HG03460 (cell line): ENCODE measurements around the gene PRKX.
A peak's percentile ranks its signal among the peaks of the same experiment; 100 is the strongest.
"Not testable (repeated sequence)": the region's sequence is repeated elsewhere in the genome, so short reads cannot be mapped to it uniquely, and the experiment has no call there.

Source experiments
- ATAC-seq: cut with Tn5 transposase; IDR thresholded peaks from one replicate; pipeline ENCODE4 v1.9.1; 2021; ENCODE audit not compliant: unreplicated experiment

The PRKX gene

DNA sequence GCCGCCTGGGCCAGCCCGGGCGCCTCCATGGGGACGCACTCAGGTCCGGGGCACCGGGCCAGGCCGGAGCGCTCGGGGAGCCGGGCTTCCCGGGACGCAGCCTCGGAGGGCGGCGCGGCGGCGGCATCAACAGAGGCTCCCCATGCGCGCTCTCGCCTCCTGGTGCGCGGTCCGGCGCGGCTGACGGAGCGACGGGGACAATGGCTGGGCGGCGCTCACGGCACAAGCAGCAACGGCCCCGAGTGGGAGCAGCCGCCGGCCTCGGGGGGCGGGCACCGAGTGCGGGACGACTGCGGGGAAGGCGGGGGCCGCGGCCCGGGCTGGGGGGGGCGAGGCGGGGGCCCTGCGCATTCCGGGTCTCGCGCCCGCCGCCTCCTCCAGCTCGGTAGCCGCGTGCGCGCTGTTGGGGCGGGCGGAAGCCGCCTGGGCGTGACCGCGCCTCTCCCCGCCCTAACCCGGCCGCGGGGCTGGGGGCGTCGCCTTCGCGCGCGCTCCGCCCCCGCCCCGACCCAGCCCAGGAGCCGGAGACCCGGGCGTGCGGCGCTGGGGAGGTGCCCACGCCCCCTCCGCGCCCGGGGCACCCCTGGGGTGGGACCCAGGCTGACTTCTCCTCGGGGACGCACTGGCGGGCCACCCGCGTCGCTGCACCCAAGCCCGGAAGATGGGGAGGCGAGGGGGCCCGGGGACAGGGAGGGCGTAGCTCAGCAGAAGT, at the start of gene PRKX:
TSS of gene PRKX (minus strand) at position 425 of the 712 bp plus-strand sequence. CDS start at position 29, 396 bp downstream.
- ATAC-seq: peak; percentile 67

GRCh38 chrX:3763111-3763510, 49.7 kb upstream of the PRKX start:
- no peak for ATAC-seq

DNA sequence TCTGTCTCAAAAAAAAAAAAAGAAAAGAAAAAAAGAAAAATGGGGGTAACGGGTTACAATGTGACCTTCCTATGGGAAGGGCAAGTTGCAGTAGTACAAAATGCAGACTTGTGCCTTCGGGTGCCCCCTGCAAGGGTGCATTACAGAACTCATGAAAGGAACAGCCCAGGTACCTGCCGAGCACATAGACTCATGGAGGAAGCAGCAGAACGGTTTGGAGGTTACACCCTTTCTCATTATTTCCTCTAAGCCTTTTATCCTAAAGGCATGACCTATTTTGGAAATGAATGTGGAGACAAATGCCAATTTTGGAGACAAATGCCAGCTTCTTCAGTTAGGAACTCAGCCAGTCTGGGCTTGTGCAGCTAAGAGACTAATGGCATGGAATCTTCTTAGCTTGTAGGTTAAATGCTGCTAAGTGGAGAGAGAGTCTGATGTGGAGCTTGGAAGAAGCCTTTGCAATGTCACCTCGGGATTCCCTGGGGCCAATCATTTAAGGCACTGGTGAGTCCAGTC, 44.1 kb upstream of the PRKX start:
- no peak for ATAC-seq

DNA sequence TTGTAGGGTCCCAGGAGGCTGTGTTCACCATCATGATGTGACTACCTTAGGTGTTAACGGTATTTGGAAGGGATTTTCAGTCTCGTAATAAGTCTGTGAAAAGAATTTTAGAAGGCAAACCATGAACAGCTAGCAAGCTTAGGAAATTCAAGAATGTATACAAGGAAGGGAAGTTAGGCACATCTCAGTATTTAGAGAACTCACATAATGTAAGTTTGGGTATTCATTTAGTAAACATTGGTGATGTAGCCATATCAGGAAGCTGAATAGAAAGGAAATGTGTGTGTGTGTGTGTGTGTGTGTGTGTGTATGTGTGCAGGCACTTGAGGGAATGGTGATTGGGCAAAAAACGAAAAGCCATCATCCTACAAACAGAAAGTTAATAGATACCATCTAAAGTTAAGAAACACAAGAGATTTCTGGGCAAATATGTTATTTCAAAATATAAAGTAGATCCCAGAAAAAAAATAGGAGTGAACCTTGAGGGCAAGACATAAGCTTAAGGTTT, 34.7 kb upstream of the PRKX start:
- ATAC-seq: no peak

GRCh38 chrX:3743801-3744439, 30.5 kb upstream of the PRKX start:
- ATAC-seq: no peak

DNA sequence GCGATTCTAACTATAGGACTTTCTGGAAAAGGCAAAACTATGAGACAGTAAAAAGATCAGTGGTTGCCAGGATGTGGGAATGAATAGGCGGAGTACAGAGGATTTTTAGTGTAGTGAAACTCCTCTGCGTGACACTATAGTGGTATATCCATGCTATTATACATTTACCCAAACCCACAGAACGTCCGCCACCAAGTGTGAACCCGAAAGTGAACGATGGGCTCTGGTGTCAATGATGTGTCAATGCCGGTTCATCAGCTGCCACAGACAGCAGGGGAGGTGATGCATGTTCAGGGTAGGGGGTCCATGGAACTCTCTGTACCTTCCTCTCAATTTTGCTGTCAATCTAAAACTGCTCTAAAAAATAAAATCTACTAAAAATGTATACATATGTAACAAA, 27.5 kb upstream of the PRKX start:
- not testable (repeated sequence) for ATAC-seq

GRCh38 chrX:3738509-3738908, 25.1 kb upstream of the PRKX start:
- no peak for ATAC-seq

DNA sequence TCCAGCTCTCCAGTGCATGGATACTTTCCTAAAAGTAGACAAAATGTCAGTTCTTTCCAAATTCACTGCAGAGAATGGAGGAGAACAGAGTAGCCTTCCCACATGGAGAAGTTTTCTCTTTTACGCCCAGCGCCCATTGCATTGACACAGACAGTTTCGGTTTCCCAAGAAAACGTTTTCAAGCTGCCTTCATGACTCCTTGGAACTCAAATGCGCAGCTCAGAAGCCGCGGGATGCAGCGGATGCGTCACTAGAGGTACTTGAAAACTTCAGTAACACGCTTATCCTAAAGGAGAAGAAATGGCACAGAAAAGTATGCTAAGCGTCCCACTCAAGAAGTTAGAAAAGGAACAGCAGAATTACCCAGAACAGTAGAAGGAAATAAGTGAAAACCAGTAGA, 23.1 kb upstream of the PRKX start:
- not testable (repeated sequence) for ATAC-seq

DNA sequence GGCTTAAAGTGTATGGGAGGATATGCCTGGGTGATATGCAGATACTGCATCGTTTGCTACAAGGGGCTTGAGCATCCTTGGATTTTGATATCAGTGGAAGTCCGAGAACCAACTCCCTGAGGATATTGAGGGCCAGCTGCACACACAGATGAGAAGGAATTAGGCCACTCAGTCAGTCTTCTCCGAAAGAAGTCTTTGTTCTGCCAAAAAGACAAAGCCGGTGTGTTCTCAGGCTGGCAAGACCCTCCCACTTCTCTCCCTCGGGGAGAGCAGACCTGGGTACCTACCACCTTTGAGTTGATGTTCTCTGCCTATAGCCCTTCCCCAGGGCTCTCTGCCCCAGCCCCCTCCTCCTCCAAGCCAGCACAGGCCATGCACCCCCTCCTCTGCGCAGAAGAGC, 22.4 kb upstream of the PRKX start:
- ATAC-seq: not testable (repeated sequence)

DNA sequence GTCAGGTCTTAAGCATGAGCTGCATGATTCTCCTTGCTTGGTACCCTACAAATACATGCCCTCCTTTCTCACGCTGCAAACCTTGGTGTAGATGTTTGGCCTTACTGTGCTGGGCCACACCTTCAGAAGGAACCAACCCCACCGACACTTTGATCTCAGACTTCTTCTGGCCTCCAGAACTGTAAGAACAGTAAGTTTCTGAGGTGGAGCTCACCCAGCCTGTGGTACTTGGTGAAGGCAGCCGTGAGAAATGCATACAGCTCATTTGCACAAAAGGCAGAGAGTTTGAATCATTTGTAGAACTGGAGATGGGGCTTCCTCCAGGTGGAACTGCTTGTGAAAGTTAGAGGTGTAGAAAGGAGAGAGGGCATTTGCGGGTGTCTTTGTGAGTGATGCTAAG, 21.0 kb upstream of the PRKX start:
- ATAC-seq: not testable (repeated sequence)

DNA sequence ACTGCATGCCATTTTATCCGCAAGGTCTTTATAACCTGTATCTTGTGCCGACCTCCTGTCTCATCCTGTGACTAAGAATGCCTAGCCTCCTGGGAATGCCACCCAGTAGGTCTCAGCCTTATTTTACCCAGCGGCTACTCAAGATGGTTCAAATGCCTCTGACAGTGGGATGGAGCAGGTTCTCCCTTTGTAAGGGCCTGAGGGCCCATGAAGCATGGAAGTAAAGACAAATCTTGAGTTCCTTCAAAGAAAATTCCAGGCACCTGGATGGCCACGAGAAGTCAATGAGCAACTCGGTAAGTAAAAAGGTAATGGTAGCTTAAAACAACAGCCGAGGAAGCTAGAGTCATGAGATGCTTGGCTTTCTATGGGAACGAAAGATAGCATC, 19.6 kb upstream of the PRKX start:
- ATAC-seq: no peak

GRCh38 chrX:3732326-3733042, 19.0 kb upstream of the PRKX start:
- not testable (repeated sequence) for ATAC-seq

DNA sequence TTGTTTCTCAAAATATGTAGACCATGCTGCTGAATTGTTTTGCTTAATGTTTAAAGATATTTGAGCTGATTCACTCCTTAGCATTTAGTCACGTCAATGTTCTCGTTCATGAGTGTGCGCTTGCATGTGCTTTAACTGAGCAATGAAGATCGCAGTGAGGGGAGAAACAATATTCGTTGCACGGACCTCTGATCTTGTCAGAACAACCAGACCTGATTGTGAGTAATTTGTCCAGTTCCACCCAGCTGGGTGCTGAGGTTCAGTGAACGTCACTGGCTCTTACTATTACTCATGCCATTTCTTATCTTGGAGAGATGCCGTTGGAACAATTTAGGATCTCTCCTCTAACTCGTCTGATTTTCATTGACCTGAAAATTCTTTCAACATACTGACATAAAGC, 15.0 kb upstream of the PRKX start:
- ATAC-seq: no peak

GRCh38 chrX:3723460-3723859, 10.0 kb upstream of the PRKX start:
- ATAC-seq: not testable (repeated sequence)

- no peak for ATAC-seq
Observed at GRCh38 chrX:3717742-3718420, 4.4 kb upstream of the PRKX start.

DNA sequence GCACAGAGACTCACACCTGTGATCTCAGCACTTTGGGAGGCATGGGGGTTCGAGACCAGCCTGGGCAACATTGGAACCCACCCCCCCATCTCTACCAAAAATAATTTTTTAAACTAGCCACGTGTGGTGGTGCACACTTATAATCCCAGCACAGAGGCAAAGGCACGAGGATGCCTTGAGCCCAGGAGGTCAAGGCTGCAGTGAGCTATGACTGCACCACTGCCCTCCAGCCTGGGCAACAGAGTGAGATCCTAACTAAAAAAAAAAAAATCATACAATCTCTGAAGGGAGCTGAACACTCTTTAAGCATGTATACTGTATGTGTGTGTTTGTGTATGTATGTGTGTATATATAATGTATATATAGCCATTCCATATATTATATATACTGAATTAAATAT, 2.5 kb upstream of the PRKX start:
- no peak for ATAC-seq

- not testable (repeated sequence) for ATAC-seq
Observed at GRCh38 chrX:3714706-3715479, 1.4 kb upstream of the PRKX start.

GRCh38 chrX:3713937-3714434, 537 bp upstream of the PRKX start:
- no peak for ATAC-seq

DNA sequence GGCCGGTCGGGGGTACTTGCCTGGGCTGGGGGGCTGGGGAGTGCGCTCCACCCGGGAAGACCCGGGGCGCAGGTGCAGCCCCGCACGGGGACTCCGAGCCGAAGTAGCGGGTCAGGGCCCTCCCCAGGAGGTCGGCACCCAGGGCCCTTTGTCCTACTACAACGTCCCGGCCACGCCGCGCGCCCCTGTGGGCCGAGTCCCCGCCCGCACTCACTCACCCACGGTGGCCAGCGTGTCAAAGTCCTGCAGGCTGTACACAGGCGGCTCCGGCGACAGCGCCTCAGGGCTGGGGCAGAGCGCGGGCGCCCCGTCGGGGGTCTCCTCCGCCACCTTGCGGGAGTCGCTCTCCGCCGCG, 602 bp downstream of the PRKX start:
- peak; percentile 17 for ATAC-seq
